NCI-H345 treated with DMSO at 0.1 percent for 48 hours (cell line): ENCODE measurements around the gene CSGALNACT2.
"Not testable (repeated sequence)": the region's sequence is repeated elsewhere in the genome, so short reads cannot be mapped to it uniquely, and the experiment has no call there.

ENCODE experiments used
- DNase-seq: peaks from one replicate; lab custom pipeline; 2025; ENCODE audit not compliant: unreplicated experiment; lab: John Stamatoyannopoulos, UW

The CSGALNACT2 gene, protein sequence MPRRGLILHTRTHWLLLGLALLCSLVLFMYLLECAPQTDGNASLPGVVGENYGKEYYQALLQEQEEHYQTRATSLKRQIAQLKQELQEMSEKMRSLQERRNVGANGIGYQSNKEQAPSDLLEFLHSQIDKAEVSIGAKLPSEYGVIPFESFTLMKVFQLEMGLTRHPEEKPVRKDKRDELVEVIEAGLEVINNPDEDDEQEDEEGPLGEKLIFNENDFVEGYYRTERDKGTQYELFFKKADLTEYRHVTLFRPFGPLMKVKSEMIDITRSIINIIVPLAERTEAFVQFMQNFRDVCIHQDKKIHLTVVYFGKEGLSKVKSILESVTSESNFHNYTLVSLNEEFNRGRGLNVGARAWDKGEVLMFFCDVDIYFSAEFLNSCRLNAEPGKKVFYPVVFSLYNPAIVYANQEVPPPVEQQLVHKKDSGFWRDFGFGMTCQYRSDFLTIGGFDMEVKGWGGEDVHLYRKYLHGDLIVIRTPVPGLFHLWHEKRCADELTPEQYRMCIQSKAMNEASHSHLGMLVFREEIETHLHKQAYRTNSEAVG

DNA sequence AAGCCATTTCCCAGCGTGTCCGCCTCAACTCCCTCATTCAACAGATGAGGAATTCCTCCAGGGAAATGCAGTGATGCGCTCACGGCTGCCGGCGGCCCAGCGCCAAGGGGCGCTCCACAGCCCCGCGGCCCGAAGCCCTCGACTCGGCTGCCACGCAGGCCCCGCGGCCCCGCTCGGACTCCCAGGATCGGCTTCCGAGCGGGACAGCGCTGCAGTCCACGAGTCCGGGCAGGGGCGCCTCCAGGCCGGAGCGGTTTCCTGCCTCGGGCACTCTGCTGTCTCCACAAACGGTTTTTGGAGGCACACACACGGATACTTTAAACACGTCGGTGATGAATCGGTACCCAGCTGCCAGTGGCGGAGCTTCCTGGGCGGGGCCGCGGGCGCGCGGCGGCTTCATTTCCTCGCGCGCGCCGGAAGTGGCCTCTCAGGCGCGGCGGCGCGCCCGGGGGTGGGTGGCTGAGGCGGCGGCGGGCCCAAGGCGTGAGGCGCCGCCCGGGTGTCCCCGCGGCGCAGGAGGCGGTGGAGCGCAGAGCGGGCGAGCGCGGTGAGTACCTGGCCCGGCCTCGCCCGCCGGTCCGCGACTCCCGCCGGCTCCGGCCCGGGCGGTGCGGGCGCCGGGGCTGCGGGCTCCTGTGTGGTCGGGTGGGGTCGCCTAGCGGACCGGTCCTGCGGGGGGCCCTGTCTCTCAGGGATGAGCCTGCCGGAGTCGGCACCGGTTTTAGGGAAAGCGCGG is at the start of gene CSGALNACT2:
Gene CSGALNACT2 (plus strand): TSS at position 425 of the 736 bp plus-strand sequence. CDS start 16,705 bp downstream, outside the sequence.
- peak; percentile 43 for DNase-seq

DNA sequence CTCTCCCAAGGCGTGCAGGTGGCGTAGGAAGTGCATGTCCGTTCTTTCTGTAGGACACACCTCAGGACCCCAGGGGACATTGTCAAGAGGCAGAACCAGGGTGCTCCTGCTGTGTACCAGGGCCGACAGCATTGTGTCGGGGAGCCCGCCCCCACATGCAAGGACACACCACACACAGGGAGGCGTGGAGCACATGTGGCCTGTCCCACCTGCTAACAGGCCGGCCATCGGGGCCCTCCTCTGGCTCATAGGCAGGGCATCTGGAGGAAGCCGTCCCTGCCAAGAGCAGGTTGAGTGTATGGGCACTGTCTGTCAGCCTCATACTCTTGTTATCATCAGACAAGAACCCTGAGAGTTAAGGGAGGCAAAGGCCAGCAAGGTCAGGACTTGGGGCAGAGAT is 48.7 kb upstream of the CSGALNACT2 start:
- no peak for DNase-seq

DNA sequence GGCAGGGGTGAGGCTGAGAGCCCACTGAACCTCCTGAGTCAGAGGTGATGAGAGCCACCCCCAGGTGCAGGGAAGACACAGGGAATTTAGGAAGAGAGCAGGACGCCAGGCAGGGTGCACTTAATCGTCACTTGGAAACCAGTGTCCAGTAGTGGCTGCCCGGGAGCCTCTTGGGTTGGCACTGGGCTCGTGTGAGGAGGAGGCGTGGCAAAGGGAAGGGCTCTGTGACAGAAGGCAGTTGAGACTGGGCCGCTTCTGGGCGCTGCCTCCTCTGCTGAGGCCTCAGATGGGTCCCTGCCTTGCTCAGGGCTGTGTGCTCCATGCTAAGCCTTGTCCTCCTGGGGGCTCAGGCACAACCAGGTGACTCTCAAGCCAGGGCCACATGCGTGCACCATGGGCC is 48.1 kb upstream of the CSGALNACT2 start:
- DNase-seq, result no peak

DNA sequence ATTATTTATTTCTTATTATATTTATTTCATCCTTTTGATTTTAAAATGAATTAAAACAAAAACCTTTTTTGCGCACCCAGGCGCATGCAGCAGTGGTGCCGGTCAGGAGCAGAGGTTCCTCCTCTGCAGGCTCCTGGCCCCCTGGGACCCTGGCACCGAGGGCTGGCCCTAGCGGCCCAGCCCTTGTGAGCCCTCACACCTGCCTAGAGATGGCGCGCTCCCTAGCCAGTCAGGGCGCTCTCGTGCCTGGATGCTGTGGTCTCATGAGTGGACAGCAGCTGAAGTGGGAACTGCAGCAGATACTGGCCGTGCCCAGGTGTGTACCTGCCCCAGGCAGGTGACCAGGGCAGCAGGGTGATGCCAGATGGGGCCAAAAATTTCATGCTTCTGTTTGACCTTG is 47.6 kb upstream of the CSGALNACT2 start:
- DNase-seq, result no peak

DNA sequence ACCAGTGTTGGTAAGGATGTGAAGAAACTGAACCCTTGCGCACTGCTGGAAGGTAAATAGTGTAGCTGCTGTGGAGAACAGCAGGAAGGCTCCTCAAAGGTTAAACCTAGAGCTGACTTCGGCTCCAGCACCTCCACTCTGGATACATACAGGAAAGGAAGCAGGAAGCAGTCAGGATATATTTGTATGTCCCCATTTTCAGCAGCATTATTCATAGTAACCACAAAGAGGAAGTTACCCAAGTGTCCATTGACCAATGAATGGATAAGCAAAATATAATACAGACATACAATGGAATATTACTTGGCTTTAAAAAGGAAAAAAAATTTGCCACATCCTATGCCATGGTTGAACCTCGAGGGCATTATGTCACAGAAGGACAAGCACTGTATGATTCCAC is 46.4 kb upstream of the CSGALNACT2 start:
- no peak for DNase-seq

DNA sequence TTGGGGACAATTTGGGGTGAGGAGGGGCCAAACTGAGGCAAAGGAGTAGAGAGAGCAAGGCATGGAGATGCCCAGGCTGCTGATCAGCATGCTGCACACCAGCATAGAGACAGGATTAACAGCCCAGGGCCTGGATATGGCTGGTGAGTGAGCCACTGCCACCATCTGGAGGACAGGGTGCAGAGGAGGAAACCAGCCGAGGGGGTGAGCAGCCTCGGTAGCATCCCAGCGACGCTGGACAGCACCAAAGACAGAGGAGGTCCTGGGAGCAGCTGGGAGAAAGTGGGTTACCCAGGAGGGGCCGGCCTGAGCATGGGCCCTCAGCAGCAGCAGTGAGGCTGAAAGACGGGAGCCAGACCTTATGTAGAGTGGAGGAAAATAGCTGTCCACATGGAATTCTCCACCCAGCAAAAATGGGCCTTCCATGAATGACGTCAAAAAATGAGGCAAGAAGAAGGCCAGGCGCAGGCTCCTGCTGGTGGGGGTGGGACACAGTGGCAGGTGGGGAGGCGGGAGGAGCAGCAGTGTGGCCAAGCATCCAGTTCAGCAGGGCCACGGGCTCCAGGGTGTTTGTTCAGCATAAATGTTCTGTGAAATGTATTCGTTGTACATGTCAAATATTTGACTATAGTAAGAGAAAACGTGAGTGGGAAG is 44.7 kb upstream of the CSGALNACT2 start:
- peak; percentile 75 for DNase-seq

DNA sequence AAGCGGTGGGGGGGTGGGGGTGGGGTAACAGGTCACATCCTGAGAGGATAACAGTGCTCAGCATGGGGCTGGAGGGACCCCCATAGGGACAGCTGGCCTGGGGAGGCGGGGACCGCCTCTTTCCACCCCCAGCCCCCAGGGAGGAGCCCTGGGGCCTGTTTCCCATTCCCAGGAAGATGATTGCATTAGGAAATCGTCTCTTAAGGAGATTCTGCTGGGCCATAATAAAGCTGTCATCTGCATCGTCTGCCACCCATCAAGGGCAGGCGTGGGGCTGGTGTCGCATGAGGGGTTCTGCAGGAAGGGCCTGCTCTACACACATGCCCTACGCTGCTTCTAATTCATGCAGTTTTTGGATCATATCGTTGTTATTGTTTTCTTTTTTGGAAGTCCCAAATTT is 44.2 kb upstream of the CSGALNACT2 start:
- peak; percentile 75 for DNase-seq

DNA sequence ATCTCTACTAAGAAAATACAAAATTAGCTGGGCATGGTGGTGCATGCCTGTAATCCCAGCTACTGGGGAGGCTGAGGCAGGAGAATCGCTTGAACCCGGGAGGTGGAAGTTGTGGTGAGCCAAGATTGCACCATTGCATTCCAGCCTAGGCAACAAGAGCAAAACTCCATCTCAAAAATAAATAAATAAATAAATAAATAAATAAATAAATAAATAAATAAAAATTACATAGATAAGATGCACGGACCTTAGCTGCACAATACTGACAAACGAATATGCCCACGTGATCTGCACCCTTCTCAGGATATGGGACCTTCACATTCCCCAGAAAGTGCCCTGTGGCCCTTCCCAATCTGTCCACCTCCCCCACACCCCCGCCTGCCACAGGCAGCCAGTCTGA is 38.9 kb upstream of the CSGALNACT2 start:
- not testable (repeated sequence) for DNase-seq

DNA sequence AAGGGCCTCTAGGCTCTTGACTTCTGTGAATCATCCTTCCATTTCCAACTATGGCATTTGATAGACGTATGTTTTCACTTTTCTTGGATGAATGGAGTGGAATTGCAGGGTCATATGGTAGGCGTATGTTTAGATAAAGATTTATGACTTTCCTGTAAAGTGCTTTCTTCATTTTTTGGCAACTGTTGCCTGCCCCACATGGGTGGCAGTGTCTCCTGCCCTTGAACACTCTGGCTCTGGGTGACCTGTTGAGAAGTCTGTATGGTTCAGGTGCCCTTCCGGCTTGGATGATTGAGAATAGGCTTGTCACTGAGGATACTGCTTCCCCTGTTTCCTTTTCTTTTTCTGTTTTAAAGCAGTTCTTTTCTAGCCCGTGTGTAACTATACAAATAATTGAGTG is 38.3 kb upstream of the CSGALNACT2 start:
- no peak for DNase-seq

DNA sequence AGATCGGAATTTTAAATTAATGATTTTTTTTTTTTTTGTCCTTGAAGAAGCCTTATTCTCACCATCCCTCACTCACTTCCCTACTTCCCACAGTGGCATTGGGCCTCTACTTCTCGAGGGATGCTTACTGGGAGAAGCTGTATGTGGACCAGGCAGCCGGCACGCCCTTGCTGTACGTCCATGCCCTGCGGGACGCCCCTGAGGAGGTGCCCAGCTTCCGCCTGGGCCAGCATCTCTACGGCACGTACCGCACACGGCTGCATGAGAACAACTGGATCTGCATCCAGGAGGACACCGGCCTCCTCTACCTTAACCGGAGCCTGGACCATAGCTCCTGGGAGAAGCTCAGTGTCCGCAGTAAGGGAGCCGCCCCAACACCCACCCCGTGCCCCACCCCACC is 37.9 kb upstream of the CSGALNACT2 start:
- no peak for DNase-seq

DNA sequence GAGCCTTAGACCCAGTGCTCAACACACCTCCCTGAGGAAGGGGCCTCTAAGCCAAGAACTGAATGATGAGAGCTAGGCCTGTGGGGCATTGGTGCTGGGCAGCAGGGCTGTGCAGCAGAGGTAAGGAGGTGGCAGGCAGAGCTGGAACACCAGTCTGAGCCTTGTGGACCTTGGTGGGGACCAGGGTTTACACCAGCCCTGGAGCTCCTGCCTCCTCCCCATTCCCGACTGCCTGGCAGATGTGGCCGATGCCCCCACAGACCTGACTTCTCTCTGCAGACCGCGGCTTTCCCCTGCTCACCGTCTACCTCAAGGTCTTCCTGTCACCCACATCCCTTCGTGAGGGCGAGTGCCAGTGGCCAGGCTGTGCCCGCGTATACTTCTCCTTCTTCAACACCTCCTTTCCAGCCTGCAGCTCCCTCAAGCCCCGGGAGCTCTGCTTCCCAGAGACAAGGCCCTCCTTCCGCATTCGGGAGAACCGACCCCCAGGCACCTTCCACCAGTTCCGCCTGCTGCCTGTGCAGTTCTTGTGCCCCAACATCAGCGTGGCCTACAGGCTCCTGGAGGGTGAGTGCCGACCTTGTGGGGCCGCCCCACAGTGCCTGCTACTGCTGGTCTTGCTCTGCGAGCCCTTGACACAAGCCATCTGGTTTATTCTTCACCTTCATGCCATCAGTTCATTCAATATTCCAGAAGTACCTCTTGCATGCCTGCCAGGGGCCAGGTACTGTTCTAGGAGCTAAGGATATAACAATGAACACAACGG is 36.0 kb upstream of the CSGALNACT2 start:
- DNase-seq, result no peak

DNA sequence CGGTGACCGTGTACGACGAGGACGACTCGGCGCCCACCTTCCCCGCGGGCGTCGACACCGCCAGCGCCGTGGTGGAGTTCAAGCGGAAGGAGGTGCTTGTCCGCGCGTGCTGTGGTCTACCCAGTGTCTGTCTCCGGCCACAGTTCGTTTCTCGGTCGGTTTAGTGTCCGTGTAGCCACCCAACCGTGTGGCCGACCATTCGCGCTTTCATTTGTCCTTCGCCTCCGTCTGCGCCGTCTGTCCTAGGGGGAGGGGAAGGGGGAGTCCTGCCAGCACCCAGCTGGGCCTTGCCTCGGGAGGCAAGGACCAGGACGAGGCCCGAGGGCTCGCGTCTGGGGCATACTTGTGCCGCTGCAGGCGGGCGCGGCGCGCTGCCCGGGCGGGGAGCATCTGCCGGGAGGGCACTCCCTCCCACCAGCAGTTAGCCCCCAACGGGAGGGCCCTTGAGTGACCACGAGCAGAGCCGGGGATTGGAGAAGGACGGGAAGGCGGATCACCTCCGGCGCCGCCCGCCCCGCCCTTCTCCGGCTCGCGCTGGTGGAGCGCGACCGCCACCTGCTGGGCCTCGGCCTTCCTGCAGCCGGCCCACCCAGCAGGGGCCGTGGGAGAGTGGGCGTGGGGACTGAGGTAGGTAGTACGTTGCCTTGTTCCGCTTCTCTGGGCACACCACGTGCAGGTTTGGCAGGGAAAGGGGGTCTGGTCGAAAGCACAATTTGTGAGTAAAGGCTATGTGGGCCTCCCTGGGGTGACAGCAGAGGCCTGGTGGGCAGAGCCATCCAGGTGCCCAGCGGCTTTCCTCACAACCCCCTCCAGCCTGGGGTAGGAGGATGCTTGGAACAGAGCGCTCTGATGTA is 32.9 kb upstream of the CSGALNACT2 start:
- peak; percentile 20 for DNase-seq

DNA sequence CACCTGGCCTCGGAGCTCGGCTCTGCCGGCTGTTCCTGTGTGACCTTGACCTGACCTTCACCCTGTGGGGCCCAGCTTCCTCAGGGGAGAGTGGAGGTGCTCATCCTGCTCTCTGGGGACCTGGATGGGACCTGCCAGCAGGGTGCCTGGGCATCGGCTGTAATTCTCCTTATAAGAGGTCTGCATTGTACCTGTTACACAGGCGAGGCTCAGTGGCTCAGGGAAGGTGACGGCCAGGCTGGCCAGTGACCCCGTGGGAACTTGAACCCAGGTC is 32.4 kb upstream of the CSGALNACT2 start:
- DNase-seq, result no peak

DNA sequence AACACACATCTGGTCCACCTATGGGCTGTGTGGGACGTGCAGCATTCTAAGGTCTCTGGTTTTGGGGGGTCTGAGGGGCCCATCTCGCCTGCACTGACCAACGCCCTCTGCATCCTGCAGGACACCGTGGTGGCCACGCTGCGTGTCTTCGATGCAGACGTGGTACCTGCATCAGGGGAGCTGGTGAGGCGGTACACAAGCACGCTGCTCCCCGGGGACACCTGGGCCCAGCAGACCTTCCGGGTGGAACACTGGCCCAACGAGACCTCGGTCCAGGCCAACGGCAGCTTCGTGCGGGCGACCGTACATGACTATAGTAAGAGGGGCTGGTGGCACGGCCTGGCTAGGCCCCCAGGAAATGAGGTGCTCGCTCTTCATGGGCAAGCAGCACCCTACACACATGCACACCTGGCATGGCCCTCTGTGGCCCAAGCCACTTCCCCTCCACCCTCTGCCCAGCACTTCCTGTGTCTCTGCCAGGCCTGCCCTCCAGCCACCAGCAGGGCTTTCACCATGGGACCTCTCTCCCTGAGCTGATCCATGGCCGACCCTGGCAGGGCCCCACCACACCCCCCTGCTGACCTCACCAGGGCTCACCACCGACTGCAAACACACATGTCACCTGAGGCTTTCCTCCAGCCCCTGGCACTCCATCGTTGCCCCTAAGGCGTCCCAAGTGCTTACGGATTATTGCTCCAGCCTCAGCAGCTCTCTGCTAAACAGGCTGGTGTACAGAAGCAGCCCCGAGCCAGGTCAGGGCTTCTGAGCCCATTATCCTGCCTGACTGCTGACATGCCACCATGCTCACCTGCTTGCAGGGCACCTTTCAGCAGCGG is 31.8 kb upstream of the CSGALNACT2 start:
- DNase-seq, result no peak

DNA sequence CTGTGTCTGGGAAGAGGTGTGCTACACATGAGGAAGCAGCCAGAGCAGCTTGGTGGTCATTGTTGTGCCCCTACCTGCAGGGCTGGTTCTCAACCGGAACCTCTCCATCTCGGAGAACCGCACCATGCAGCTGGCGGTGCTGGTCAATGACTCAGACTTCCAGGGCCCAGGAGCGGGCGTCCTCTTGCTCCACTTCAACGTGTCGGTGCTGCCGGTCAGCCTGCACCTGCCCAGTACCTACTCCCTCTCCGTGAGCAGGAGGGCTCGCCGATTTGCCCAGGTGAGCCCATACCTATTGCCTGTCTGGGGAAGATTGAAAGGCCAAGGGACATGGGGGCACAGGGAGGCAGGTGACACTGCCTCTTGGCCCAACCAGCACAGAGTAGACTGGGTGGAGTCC is 29.3 kb upstream of the CSGALNACT2 start:
- DNase-seq, result no peak

DNA sequence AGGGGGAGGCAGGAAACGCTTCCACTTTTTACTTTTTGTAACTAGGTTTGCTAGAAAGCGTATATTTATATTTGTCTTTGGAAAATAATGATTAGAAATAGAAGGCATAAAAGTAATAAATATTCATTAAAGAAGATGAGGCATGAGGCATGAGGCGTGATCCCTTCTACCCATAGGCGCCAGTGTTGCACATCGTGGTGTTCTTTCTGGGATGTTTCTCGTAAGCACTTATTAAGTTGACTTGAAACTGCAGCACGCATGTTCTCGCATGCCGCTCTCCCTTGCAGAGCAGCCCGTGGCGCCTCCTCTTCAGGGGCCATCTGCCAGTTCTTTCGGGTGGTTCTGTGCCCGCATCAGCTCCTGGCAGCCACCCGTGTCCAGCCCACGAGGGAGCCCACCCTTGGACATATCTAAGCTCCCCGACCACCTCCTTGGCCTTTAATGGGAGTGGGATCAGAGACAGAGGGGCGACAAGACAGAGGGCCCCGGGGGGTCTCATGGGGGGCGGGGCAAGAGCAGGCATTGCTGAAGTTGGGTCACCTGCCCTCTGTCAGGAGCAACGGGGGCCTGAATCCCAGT is 28.5 kb upstream of the CSGALNACT2 start:
- DNase-seq, result no peak

DNA sequence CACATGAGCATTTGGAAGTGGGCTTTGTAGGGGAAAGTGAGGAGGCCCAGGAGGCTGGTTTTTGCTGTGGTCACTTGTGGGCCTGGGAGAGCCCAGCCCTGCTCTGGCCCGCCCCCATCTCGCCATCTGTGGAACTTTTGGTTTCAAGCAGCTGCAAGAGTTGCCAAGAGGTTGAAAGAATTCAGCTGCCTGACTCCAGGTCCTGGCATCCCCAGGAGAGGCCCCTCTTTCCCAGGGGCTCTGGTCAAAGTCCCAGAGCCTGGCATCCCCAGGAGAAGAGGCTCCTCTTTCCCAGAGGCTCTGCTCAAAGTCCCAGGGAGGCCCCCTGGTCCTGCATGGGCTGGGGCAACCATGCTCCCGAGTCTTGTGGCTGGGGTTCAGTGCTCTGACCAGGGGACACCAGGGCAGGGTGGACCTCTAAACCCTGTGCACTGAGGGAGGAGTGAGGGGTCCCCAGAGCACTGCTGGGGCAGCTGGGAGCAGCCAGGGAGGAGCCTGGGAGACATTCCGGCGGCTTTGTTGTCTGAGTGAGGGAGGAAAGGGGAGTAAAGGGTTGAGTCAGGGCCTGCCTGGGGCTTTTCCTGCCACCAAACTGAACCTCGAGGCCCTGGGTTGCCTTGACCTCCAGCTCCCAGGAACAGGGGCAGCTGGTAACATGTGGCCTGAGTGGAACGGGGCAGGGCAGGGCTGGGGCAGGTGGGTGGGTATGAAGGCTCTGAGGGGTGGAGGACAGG is 27.7 kb upstream of the CSGALNACT2 start:
- no peak for DNase-seq

DNA sequence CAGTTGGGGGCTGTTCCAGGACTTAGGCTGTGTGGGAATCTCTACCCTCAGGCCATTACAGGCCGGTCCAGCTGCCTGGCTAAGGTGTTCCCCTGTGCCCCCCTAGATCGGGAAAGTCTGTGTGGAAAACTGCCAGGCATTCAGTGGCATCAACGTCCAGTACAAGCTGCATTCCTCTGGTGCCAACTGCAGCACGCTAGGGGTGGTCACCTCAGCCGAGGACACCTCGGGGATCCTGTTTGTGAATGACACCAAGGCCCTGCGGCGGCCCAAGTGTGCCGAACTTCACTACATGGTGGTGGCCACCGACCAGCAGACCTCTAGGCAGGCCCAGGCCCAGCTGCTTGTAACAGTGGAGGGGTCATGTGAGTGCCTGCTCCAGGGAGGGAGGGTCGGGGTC is 27.1 kb upstream of the CSGALNACT2 start:
- no peak for DNase-seq
